AG09319 (cell line): ENCODE measurements around the gene CLDN15.

Source experiments
- DNase-seq: peaks from one replicate; pipeline ENCODE4 v3.0.0-alpha.2; 2010; ENCODE audit warnings: low read depth; ENCODE audit errors: extremely low read depth
- CTCF ChIP-seq: IDR thresholded peaks from 2 replicates; pipeline ENCODE4 v1.5.1; 2011; ENCODE audit warnings: low read depth, mild to moderate bottlenecking, inconsistent platforms, low read length, moderate library complexity

The CLDN15 gene

GRCh38 chr7:101250324-101250723 is 12.7 kb upstream of the CLDN15 start:
- no peak for TF ChIP-seq CTCF
- no peak for DNase-seq

- no peak for TF ChIP-seq CTCF
- no peak for DNase-seq
Observed at GRCh38 chr7:101248276-101248675, 10.7 kb upstream of the CLDN15 start.

GRCh38 chr7:101245147-101245668 is 7.6 kb upstream of the CLDN15 start:
- no peak for DNase-seq

GRCh38 chr7:101244375-101245146 is 7.0 kb upstream of the CLDN15 start, which contains the start of gene FIS1:
TSS of gene FIS1 (minus strand) at chr7:101245081. CDS start at chr7:101245004, 77 bp downstream.
- TF ChIP-seq CTCF = peak; percentile 88
- peak; percentile 52 for DNase-seq

More at GRCh38 chr7:101245147-101245668, 7.6 kb upstream of the CLDN15 start:
- TF ChIP-seq CTCF = no peak

GRCh38 chr7:101243646-101244374 is 6.2 kb upstream of the CLDN15 start:
- DNase-seq = no peak
- no peak for TF ChIP-seq CTCF

GRCh38 chr7:101241443-101242349 is 4.1 kb upstream of the CLDN15 start:
- DNase-seq = no peak
- no peak for TF ChIP-seq CTCF
